Activated CD4-positive, CD25-positive, alpha-beta regulatory T cell treated with anti-CD3 and anti-CD28 coated beads, Interleukin-2, amount 50 U/mL, for 24 hours (primary cell): ENCODE results near the gene PRICKLE1.
A peak's percentile ranks its signal among the peaks of the same experiment; 100 is the strongest.
"Not testable (repeated sequence)": the region's sequence is repeated elsewhere in the genome, so short reads cannot be mapped to it uniquely, and the experiment has no call there.

ENCODE experiments used
- ATAC-seq, 2 donors: fragments of 150-1000 bp; cut with Tn5 transposase; one replicate each; pipeline ENCODE4 v1.10.0; 2021; ENCODE audit warnings: mild to moderate bottlenecking in 1 of 2, moderate library complexity in 1 of 2

Gene PRICKLE1

DNA sequence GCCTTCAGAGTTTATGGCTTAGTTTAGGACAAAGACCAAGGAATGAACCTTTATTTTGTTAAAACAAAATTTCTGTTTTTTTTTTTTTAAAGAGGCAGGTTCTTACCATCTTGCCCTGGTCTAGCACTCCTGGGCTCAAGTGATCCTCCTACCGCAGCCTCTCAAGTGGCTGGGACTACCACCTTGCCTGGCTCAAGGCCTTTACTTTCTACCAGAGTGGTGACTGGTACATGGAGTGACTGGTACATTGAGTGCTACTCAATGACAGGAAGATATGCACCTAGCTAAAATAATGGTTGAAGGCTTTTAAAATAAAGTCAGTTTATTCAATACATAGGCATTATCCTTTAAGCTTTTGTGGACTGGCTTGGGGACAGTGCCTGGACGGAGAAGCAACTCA, 32.6 kb downstream of the PRICKLE1 start:
- ATAC-seq, result no peak

DNA sequence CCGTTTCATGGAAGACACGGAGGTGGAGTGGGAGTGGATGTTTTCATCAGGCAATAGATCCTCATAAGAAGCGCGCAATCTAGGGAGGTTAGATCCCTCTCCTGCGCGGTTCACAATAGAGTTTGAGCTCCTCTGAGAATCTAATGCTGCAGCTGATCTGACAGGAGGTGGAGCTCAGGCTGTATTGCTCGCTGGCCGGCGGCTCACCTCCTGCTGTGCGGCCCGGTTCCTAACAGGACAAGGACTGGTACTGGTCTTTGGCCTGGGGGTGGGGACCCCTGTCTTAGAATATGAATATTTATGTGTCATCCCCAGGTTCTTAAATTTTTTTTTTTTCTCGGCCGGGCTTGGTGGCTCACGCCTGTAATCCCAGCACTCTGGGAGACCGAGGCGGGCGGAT, 36.7 kb downstream of the PRICKLE1 start:
- no peak for ATAC-seq

DNA sequence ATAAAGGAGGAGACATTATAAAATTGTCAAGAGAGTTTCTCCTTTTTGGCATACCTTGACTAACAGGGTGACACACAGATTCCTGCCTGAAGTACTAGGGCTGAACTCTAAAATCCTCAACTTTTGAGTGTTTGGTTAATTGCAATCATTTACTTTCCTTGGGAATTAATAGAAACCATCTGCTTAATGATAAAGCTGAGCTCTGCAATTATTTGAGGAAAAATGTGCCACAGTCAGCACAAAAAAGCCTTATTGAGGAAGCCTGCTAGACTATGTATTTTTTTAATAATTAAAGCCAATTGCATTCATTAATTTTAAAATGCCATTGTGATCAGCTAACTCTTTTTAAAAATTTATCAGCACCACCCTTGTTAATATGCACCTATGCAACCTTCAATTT, 38.7 kb downstream of the PRICKLE1 start:
- ATAC-seq, result no peak

DNA sequence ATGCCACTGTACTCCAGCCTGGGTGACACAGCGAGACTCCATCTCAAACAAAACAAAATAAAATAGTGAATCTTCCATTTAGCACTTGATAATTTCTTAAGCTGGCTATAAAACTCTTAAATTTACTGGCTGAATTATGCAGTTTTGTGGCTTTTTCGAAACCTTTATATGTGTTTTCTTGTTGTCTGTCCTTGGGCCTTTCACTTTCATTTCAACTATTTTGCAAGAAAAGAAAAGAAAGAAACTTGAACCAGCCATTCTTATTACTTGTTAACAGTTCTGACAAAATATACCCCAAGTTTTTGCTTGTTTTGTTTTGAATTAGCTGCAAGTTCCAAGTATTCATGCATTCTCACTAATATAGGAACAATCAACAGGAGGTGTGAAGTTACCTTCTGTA, 42.8 kb downstream of the PRICKLE1 start:
- no peak for ATAC-seq

DNA sequence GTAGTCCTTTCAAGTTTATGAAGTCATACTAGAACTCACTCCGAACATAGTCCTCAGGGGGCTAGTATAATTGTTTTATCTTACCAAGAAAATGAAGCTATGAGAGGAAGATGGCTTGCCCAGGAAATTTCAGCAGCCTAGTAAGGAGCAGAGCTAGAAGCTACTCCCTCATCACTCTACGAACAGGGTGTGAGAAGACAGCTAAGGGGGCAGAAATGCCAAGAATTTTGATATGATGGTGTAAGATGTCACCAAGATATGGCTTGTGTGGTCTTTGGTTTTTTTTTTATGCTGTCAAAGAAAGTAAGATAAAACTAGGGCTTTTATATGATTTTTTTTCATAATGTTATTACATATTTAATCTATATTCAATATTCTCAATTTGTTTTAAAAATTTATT, 47.6 kb downstream of the PRICKLE1 start:
- no peak for ATAC-seq

DNA sequence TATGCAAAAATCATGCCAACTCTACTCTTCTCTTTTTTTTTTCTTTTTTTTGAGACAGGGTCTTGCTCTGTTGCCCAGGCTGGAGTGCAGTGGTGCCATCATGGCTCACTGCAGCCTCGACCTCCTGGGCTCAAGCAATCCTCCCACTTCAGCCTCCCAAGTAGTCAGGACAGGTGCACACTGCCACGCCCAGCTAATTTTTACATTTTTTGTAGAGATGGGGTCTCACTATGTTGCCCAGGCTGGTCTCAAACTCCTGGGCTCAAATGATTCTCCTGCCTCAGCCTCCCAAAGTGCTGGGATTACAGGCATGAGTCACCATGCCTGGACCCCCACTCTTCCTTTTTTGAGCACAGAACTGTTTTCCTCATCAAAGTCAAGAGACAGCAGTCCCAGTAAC, 48.2 kb downstream of the PRICKLE1 start:
- not testable (repeated sequence) for ATAC-seq

DNA sequence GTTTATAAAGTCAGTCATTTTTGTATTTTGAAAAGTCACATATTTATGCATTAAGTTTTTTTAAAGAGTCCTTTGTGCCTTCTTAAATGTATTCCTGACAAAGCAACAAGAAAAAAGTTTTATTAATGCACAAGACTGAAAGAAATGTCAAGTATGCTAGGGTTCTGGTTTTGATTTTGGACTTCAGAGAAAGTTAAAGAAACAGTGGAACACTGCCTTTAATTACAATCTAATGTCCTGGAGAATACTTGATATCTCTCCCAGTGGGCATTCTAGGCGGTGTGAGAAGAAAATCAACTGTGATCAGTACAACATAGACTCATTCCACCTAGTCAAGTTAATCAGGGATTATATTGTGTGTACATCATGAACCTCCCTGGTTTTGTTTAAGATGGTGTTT, 49.9 kb downstream of the PRICKLE1 start:
- ATAC-seq, result no peak

DNA sequence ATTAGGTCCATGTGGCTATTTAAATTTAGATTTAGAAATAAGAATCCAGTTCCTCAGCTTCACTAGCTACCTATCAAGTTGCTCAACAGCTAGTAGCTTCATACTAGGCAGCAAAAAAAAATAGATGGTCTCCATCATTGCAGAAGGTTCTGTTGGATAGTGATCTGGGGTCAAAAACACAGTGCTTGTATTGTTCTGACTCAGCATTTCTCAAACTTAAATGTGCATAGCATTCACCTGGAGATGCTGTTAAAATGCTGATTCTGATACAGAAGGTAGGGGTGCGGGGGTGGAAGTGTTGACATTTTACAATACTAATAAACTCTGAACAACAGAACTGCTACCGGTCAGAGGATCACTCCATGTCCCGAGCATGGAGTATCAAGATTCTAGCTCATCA, 51.3 kb downstream of the PRICKLE1 start:
- ATAC-seq, result no peak

DNA sequence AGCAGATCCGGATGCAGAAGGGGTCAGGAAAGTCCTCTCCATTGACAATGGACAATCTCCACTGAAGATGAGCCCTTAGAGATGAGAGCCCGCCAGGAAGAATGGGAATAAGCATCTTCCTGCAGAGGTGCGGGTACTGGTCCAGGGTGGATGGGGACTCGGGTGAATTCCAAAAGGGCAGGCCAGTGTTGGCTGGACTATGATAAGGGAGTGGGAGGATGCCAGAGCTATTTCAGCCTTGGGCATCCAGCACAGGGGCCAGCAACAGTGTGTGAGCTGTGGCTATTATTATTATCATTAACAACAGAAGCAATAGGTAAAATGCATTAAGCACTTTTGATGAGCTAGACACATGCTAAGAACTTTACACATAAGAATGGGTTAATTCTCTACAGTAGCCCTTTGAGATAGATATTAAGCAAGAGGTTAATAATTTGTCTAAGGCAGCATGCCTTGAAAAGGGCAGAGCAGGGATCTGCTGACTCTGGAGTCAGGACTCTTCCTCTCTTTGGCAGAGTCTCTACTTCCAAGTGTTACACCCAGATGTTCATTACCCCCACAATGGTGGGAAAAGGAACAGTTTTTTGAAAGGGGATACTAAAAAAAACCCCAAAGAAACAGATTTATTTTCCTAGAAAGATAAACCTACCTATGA, 55.2 kb downstream of the PRICKLE1 start:
- no peak for ATAC-seq

DNA sequence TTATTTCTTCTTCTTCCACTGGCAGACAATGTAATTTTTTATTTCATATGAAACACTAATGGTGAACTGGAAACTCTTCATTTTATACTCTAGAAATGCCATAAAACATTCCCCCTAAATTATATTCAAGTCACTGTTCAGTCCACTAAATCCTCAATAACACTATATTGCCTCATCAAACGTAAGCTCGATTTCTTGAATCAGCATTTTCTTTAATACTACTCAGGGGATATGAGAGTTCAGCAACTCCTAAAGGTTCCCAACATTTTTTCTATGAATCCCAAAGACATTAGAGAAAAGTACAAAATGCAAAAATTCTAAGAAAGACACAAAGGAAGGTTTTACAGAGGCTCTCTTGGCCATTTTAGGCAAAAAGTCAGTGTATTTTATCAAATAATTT, 59.3 kb downstream of the PRICKLE1 start:
- ATAC-seq, result no peak

DNA sequence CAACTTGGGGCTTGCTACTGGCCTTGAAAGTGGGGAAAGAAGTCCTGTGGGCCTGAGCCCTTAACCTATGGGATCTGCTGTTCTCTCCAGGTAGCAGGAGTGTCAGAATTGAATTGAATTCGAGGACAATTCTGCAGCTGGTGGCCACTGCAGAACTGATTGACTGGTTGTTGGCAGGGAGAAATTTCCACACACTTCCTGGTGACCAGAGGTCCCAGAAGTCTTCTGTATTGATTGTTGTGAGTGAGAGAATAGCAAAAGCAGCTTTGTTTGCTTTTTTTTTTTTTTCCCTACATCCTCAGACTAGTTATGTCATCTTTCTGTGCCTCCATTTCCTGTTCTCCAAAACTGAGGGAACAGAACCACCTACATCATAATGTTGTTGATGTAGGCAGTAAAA, 64.1 kb downstream of the PRICKLE1 start:
- ATAC-seq, result no peak

DNA sequence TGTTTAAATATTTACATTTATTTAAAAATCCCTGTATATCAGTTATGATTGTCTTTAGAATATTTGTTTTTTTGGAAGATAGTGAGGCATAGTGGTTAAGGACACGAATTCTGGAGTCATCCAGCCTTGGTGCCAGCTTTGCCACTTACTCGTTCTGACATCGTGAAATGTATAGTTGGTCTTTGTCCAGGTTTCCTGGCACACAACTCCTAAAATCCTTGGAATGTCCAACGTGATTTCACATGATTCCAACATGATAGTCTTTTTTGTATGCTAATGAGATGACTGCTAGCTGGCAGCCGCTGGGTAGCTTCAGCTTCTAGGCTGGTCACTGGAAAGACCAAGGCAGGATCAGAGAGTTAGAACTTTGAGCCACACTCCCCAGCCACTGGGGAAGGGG, 64.8 kb downstream of the PRICKLE1 start:
- ATAC-seq, result no peak

DNA sequence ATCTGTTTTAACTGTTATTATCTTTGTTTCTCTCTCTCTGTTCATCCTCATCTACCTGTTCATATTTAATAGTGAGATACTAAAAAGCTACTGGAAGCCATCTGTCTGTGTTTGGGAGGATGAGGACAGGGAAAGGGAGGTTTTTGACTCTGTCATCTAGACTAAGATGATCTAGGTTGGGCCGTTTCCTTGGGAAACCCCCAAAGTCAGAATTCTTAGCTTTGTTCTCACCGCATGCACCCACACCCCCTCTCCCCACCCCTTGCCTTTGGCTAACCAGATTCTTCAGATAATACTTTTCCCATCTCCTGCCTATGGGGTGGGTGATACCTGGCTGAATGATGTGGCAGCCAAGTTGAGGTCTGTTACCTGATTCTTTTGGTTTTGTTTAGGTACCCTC, 73.0 kb downstream of the PRICKLE1 start:
- ATAC-seq, result no peak

DNA sequence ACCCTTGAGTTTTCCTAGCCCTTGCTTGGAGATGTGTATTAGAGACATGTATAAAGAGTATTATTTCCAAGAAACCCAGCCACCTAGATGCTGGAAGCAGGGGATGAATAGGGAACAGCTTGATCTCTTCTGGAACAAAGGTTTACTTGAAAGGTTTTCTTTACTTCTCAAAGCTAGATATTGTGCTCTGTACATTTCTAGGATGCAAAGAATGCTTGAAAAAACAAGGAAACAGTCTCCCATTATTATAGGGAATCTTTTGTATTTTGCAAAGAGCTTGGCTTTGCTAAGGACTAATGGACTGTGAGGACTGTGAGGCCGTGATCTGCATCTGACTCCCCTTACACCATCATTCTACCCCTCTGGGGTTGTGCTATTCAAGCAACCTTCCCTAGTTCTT, 77.9 kb downstream of the PRICKLE1 start:
- no peak for ATAC-seq

DNA sequence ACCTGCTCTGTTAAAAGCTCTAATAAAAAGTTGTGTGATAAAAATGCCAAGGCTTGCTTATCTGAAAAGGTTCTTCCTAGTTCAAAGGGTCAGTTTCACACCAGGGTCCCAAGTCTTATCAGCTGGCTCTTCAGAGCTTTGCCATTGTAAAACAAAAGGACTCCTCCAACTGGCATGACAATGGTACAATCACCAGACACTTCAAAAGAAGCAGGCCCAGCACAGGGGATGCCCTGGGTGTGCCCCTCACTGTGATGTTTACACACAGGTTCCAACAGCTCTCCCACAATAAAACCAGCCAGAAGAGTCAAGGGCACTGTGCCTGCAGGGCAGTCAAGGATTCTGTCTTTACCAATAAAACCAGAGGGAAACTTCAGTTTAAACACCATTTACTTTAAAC, 78.7 kb downstream of the PRICKLE1 start:
- no peak for ATAC-seq

DNA sequence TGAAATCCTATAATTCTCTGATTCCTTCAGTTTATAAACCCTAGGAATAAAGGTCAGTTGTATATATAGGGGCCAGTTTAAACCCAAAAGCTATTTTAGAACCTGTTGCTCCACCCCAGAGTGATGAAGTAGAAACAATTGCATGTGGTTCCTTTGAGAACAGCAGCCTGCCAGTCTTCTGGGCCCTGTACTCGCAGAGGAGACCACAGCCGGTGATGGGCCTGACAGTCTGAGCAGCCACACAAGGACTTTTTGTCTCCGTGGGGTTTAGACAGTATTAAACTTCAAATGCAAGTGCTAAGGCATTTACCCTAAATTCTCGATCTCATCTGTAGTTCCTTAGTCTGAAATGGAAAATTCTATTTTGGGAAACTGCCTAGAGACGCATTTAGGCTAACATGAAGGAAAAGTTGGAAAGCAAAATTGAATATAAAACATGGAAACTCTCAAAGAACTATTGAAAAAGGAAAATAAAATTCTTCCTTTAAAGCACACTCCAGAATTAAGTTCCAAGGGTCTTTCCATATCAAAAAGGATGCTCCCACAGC, 80.6 kb downstream of the PRICKLE1 start:
- no peak for ATAC-seq

DNA sequence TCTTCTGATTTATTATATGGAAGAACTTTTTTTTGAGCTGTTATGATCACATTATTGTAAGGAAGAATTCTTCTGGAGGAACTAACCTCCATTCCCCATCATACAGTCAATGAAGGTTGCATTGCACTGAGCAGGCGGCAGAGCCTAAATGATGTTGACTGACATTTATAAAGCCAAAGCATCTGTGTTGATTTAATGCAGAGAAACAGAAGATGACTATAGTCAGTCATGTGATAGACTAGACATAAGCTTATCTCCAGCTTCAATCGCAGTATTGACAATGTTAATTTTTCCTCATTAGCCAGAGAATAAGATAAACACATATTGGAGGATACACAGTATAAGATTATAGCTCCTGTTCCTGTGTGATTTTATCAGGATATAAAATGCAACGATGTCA, 82.0 kb downstream of the PRICKLE1 start:
- no peak for ATAC-seq

DNA sequence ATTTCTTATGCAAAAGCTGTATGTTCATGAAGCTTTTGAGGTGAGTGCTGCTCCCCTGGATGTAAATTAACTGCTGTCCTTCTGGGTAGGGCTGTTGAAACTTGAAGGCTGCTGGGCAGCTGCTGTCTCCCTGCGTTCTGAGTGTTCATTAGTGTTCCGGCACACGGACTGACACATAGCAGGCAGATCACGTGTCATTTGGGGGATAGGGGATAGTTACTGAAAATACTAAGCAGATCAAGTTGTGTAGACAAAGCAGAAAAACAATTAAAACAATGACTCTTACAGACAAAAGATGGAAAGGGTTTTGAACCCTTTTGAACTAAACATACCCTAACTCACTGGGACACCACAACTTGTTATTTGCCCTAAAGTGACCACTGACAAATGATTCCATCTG, 82.5 kb downstream of the PRICKLE1 start:
- no peak for ATAC-seq

DNA sequence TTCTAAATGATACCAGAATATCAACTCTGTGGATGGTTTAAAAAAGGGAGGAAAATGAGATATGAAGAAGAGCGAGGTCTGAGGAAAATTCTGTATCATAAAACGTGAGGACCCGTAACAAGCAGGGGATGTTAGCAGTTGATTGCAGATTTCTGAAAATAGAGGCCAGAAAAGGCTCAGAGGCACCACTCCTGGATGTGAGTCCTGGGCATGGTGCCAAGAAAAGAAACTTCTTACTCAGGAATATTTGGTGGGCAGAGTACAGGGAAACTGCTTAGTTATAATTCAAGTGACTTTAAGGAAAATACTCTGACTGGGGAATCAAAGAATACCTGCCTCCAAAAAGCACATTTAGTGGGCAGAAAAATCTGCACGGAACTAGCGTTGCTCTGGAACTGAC, 85.5 kb downstream of the PRICKLE1 start:
- ATAC-seq, result no peak

DNA sequence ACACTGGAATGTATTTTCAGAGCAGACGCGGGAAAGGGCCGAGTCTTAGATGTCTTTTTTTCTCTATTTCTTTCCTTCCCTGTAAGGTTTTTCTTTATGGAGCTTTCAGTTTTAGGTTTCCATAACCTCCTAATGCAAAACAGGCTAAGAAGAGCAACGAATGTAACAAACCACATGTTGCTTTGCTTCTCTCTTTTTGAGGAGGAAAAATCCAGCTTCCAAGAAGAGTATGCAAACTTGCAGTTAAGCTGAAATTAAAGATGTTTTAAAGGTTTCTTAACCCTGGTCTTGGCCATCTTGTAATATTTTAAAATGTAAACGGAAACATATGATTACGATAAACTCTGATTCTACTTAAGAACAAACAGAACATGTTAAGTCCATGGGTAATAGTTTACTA, 86.9 kb downstream of the PRICKLE1 start:
- no peak for ATAC-seq

DNA sequence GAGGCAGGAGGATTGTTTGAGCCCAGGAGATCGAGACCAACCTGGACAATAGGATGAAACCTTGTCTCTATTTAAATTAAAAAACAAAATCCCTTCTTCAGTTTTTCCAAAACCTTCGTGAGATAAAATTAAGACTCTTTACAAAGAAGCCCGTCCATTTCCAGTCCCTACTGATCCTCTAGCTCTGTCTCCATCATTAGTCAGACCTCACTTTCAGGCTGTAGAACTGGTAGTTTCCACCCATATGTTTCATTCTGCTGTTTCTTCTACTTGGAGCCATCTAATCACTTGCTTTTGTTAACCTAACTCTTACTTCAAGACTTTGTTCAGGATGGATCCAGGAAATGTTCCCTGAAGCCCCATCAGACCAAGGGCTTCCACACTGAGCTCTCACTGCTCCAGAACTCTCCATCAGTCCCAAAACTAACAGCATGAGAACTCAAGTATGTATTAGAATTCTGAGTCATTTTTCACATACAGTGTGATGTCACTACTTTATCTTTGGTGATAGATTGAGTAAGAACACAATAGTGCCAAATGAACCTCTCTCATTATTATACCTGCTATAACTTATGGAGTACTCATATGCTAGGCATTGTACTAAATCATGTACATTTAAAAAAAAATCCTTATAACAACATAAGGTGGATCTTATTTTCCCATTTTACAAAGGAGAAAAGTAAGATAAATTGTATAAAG, 90.8 kb downstream of the PRICKLE1 start:
- ATAC-seq, result peak in 1 of 2 donors; percentile 27

DNA sequence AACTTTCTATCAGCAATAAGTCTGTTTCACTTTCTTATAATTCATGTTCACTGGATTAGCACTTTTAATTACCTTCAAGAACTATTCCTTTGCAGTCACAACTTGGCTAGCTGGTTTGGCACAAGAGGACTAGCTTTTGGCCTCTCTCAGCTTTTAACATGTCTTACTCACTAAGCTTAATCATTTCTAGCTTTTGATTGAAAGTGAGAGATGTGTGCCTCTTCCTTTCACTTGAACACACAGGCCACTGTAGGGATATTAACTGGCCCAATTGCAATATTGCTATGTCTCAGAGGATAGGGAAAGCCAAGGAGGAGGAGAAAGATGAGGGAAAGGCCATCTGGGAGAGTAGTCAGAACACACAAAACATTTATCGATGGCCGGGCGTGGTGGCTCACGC, 92.7 kb downstream of the PRICKLE1 start:
- no peak for ATAC-seq

DNA sequence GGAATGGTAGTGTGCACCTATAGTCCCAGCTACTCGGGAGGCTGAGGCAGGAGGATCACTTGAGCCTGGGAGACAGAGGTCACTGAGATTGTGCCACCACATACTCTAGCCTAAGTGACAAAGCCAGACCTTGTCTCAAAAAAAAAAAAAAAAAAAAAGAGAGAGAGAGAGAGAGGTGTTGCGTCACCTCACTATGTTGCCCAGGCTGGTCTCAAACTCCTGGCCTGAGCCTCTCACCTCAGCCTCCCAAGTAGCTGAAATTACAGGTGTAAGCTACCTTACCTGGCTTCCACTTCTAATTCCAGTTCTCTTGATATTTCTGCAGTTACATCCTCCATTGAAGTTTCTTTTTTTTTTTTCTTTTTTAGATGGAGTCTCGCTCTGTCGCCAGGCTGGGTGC, 94.3 kb downstream of the PRICKLE1 start:
- no peak for ATAC-seq

DNA sequence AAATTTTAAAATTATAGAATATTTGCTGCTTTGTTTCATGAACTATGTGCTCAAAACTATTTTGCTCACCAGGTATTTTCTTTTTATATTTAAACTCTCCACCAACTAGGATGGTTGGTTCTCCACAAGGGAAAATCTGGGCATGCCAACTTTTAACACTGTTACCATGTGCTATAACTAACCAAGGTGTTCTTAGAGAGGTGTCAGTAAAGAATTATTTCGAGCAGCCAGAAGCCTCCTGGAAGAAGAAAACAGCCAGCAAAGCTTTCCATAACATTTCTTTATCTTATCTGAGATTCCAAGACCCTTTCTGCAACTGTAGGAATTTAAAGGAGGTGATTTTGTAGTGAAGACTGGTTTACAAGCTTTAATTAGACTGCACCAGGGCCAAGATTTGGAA, 97.3 kb downstream of the PRICKLE1 start:
- ATAC-seq, result no peak
